ENCODE data around the gene ABCC8. TPM values are rescaled to one million over a fixed set of nuclear protein-coding genes. Genes with fewer than 3 reads are reported as not detected.
"Not testable (repeated sequence)": the region's sequence is repeated elsewhere in the genome, so short reads cannot be mapped to it uniquely, and the experiment has no call there.

Gene ABCC8
- polyA plus RNA-seq, 1 experiment: not detected

DNA sequence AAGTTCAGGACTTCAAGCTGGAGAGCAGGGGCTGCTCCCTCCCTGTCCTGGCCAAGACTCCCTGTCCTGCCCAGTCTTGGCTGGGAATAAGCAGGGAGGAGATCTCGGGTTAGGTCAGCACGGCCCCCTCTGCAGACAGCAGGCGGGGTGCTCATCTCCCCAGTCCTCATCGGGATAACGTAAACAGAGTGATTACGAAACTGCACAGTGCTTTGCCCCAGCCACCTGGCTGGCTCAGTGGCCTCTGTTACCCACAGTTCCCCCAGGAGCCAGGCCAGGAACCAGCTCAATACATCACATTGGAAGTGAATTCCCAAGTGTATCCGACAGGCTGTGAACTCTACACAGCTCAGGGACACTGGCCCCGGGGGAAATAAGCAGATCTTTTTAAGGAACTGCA is 45.5 kb downstream of the ABCC8 start:
- TF ChIP-seq CTCF (IDR thresholded peaks at IDR 0.05; ENCODE audit: low read depth, low read length): no peak
- Histone ChIP-seq H3K9me3 (ENCODE audit: control insufficient read depth, insufficient read depth, low read length) (no peaks in the 10 kb centered on the region; the same call in 1 of the 2 replicates), H3K27ac (ENCODE audit: low read depth, low read length) (no peak overlapping the region), H3K27me3 (ENCODE audit: control insufficient read depth, insufficient read depth, low read length) (peaks cover 18% of the 10 kb centered on the region), H3K4me3 (ENCODE audit: low read depth, low read length) (no peak overlapping the region)
- CTCF ChIA-PET: interaction anchor here (1.4 to 1.5 kb wide), 2 partner anchors 77 to 97 kb away, joined by 3 to 4 read pairs; no protein-coding TSS in a partner anchor
- DNase-seq (ENCODE audit: low read depth, low spot score): no peak
- POLR2A ChIA-PET: no interaction called here

- ChIA-PET CTCF (interaction anchor here (1.5 kb wide), 1 partner anchor 97 kb away, joined by 4 read pairs; no protein-coding TSS in a partner anchor), POLR2A (no interaction called here)
- no peak overlapping the region for H3K27ac ChIP-seq (ENCODE audit: low read depth, low read length)
Observed at GRCh38 chr11:17430616-17431015, 46.0 kb downstream of the ABCC8 start.

GRCh38 chr11:17428925-17429324 is 47.7 kb downstream of the ABCC8 start:
- no peak overlapping the region for H3K27ac ChIP-seq (ENCODE audit: low read depth, low read length)
- DNase-seq (ENCODE audit: low read depth, low spot score): no peak
- POLR2A ChIA-PET: no interaction called here
- peaks cover 18% of the 10 kb centered on the region for H3K27me3 ChIP-seq (ENCODE audit: control insufficient read depth, insufficient read depth, low read length)
- H3K9me3 ChIP-seq (ENCODE audit: control insufficient read depth, insufficient read depth, low read length): no peaks in the 10 kb centered on the region; the same call in 1 of the 2 replicates
- no peak overlapping the region for H3K4me3 ChIP-seq (ENCODE audit: low read depth, low read length)
- CTCF ChIA-PET: interaction anchor here (1.0 to 1.1 kb wide), 2 partner anchors 75 to 199 kb away, joined by 3 read pairs; no protein-coding TSS in a partner anchor
- TF ChIP-seq CTCF (IDR thresholded peaks at IDR 0.05; ENCODE audit: low read depth, low read length): no peak

More at GRCh38 chr11:17430616-17431015, 46.0 kb downstream of the ABCC8 start:
- no peak for TF ChIP-seq CTCF (IDR thresholded peaks at IDR 0.05; ENCODE audit: low read depth, low read length)
- H3K4me3 ChIP-seq (ENCODE audit: low read depth, low read length): no peak overlapping the region
- no peaks in the 10 kb centered on the region; the same call in 1 of the 2 replicates for H3K9me3 ChIP-seq (ENCODE audit: control insufficient read depth, insufficient read depth, low read length)
- DNase-seq (ENCODE audit: low read depth, low spot score): no peak
- H3K27me3 ChIP-seq (ENCODE audit: control insufficient read depth, insufficient read depth, low read length): peaks cover 18% of the 10 kb centered on the region

DNA sequence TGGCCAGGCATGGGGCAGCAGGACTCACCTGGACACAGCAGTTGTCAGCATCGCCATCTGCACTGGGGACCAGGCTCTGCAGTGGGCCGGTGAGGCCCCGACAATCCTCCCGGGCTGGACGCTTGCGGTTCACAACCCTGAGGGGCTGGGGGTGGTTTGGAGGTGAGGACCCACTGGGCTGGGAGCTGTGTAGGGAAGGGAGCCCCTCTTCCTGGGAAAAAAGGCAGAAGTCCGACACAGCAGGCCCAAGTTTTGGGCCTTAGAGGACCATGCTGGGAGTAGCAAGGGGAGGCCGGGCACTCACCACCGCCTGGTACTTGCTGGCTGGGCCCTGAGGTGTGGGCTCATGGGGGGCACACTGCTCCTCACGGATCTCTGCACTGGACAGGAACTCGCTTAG is 48.4 kb downstream of the ABCC8 start:
- no peak for DNase-seq (ENCODE audit: low read depth, low spot score)
- H3K27me3 ChIP-seq (ENCODE audit: control insufficient read depth, insufficient read depth, low read length): peaks cover 18% of the 10 kb centered on the region
- TF ChIP-seq CTCF (IDR thresholded peaks at IDR 0.05; ENCODE audit: low read depth, low read length): no peak
- H3K27ac ChIP-seq (ENCODE audit: low read depth, low read length): no peak overlapping the region
- no peaks in the 10 kb centered on the region; the same call in 1 of the 2 replicates for H3K9me3 ChIP-seq (ENCODE audit: control insufficient read depth, insufficient read depth, low read length)
- no peak overlapping the region for H3K4me3 ChIP-seq (ENCODE audit: low read depth, low read length)
- POLR2A ChIA-PET: no interaction called here
- CTCF ChIA-PET: no interaction called here

DNA sequence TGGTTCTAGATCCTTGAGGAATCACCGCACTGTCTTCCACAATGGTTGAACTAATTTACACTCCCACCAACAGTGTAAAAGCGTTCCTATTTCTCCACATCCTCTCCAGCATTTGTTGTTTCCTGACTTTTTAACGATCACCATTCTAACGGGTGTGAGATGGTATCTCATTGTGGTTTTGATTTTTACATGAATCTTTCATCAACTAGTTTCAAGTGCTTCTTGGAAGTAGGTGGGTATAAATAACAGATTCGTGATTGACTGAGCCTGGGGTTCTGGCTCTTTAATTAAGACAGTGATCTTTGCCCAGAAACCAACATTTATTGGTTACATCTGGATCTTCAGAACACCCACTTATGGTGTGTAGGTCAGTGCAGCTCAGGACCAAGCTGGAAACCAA is 50.4 kb downstream of the ABCC8 start:
- DNase-seq (ENCODE audit: low read depth, low spot score); H3K9me3 ChIP-seq (ENCODE audit: control insufficient read depth, insufficient read depth, low read length); POLR2A ChIA-PET; H3K27ac ChIP-seq (ENCODE audit: low read depth, low read length); H3K4me3 ChIP-seq (ENCODE audit: low read depth, low read length); CTCF ChIA-PET: not testable (repeated sequence)
- peaks cover 19% of the 10 kb centered on the region for H3K27me3 ChIP-seq (ENCODE audit: control insufficient read depth, insufficient read depth, low read length)

Data from AG04450 (cell line).